ENCODE results near the gene GUK1. TPM values are rescaled to one million over a fixed set of nuclear protein-coding genes. Genes with fewer than 3 reads are reported as not detected.

GUK1 gene
- total RNA-seq, 1 donor from 2014 or later: 219 TPM

DNA sequence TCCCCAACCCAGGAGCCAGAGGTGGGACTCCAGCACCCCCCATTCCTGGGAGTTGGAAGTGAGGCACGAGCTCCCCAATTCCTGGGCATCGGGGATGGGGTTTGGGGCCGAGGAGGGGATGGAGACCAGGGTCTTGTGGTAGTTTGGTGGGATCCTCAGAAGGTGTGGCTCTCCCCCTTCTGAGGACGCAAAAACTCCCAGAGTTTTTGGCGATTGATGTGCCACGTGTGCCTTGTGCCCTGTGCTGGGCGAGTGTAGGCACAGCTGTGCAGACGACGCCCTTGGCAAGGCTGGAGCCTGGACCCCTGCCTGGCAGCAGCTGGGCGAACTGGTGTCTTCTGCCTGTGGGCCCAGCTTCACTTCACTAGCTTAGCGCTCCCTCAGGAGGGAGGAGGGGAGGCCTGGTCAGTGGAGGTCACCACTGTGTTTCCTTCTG, 2.6 kb downstream of the GUK1 start:
- Mint-ChIP-seq H3K4me3 (ENCODE audit: low read depth) (peak overlapping the region; percentile 96), H3K9me3 (no peaks in the 10 kb centered on the region), H3K4me1 (ENCODE audit: low read depth) (peaks cover 14% of the 10 kb centered on the region), H3K27ac (peak overlapping the region; percentile 28), H3K27me3 (ENCODE audit: low read depth) (no peaks in the 10 kb centered on the region), H3K36me3 (ENCODE audit: low read depth) (peaks cover 29% of the 10 kb centered on the region)
- intact Hi-C loops (cut with micrococcal nuclease): no loop called here
- no peak for DNase-seq (ENCODE audit: low spot score)

- peaks cover 14% of the 10 kb centered on the region for H3K4me1 Mint-ChIP-seq (ENCODE audit: low read depth)
- peak overlapping the region; percentile 16 for H3K27ac Mint-ChIP-seq
- peaks cover 29% of the 10 kb centered on the region for H3K36me3 Mint-ChIP-seq (ENCODE audit: low read depth)
- H3K9me3 Mint-ChIP-seq: no peaks in the 10 kb centered on the region
- no peak for DNase-seq (ENCODE audit: low spot score)
- no peaks in the 10 kb centered on the region for H3K27me3 Mint-ChIP-seq (ENCODE audit: low read depth)
- peak overlapping the region; percentile 96 for H3K4me3 Mint-ChIP-seq (ENCODE audit: low read depth)
- intact Hi-C loops (cut with micrococcal nuclease): no loop called here
Measured at GRCh38 chr1:228143480-228144192, 3.6 kb downstream of the GUK1 start.

- no peak overlapping the region for H3K27ac Mint-ChIP-seq
- no peaks in the 10 kb centered on the region for H3K9me3 Mint-ChIP-seq
- peaks cover 29% of the 10 kb centered on the region for H3K36me3 Mint-ChIP-seq (ENCODE audit: low read depth)
- no peak overlapping the region for H3K4me3 Mint-ChIP-seq (ENCODE audit: low read depth)
- peaks cover 14% of the 10 kb centered on the region for H3K4me1 Mint-ChIP-seq (ENCODE audit: low read depth)
- DNase-seq (ENCODE audit: low spot score): no peak
- intact Hi-C loops (cut with micrococcal nuclease): no loop called here
- H3K27me3 Mint-ChIP-seq (ENCODE audit: low read depth): no peaks in the 10 kb centered on the region
Measured at GRCh38 chr1:228144193-228144992, 4.3 kb downstream of the GUK1 start.

GRCh38 chr1:228144993-228145343, 4.9 kb downstream of the GUK1 start:
- Mint-ChIP-seq H3K9me3 (no peaks in the 10 kb centered on the region), H3K27ac (no peak overlapping the region), H3K4me3 (ENCODE audit: low read depth) (no peak overlapping the region), H3K4me1 (ENCODE audit: low read depth) (peaks cover 14% of the 10 kb centered on the region), H3K27me3 (ENCODE audit: low read depth) (no peaks in the 10 kb centered on the region), H3K36me3 (ENCODE audit: low read depth) (peaks cover 29% of the 10 kb centered on the region)
- intact Hi-C loops (cut with micrococcal nuclease): no loop called here
- DNase-seq (ENCODE audit: low spot score): no peak

- no peaks in the 10 kb centered on the region for H3K9me3 Mint-ChIP-seq
- H3K36me3 Mint-ChIP-seq (ENCODE audit: low read depth): peaks cover 29% of the 10 kb centered on the region
- no peak for DNase-seq (ENCODE audit: low spot score)
- H3K4me3 Mint-ChIP-seq (ENCODE audit: low read depth): no peak overlapping the region
- no peaks in the 10 kb centered on the region for H3K27me3 Mint-ChIP-seq (ENCODE audit: low read depth)
- no peak overlapping the region for H3K27ac Mint-ChIP-seq
- intact Hi-C loops (cut with micrococcal nuclease): no loop called here
- H3K4me1 Mint-ChIP-seq (ENCODE audit: low read depth): peaks cover 14% of the 10 kb centered on the region
Measured at GRCh38 chr1:228145463-228146416, 5.7 kb downstream of the GUK1 start.

DNA sequence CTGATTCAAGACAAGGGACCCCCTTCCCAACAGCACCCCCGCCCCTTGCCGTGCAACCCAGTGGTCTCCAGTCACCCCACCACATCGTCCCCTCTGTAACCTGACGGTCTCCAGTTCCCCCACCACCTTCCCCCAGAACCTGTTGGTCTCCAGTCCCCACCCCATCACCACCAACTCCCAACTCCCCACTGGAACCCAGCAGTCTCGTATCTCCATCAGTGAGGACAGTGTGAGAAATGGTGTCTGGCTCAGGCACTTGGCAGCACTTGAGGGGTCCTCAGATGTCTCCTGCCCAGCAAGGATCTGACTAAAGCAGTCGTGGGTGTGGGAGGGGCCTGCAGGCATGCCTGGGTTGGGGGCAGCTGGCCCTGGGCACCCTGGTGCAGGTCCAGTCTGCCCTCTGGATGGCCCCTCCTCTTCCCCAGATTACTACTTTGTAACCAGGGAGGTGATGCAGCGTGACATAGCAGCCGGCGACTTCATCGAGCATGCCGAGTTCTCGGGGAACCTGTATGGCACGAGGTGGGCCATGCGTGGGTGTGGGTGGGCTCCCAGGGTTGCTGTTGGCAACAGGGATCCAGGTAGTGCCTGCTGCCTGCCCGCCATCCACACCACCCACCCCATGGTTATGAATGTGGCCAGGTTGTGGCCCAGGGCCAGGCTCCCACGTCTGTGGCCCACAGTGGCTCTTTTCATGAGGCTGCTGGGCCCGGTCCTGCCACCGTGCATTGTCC, 6.5 kb downstream of the GUK1 start:
- intact Hi-C loops (cut with micrococcal nuclease): no loop called here
- no peak for DNase-seq (ENCODE audit: low spot score)
- Mint-ChIP-seq H3K9me3 (no peaks in the 10 kb centered on the region), H3K4me3 (ENCODE audit: low read depth) (no peak overlapping the region), H3K4me1 (ENCODE audit: low read depth) (peaks cover 14% of the 10 kb centered on the region), H3K27ac (no peak overlapping the region), H3K27me3 (ENCODE audit: low read depth) (no peaks in the 10 kb centered on the region), H3K36me3 (ENCODE audit: low read depth) (peaks cover 26% of the 10 kb centered on the region)

DNA sequence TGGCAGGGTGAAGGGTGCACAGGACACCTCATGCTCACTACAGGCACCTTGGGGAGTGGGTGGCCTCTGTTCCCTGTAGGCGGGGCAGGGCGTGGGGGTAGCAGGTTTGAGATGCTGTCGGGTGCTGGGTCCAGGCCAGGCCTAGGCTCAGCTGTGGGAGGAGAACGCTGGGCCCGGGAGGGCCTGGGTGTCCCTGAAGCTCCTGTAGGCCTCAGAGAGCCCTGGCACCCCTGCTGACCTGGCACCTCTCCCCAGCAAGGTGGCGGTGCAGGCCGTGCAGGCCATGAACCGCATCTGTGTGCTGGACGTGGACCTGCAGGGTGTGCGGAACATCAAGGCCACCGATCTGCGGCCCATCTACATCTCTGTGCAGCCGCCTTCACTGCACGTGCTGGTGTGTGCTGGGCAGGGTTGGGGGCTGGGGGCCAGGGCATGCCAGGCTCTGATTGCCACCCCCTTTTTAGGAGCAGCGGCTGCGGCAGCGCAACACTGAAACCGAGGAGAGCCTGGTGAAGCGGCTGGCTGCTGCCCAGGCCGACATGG, 7.1 kb downstream of the GUK1 start:
- H3K36me3 Mint-ChIP-seq (ENCODE audit: low read depth): peaks cover 21% of the 10 kb centered on the region
- intact Hi-C loops (cut with micrococcal nuclease): no loop called here
- H3K27ac Mint-ChIP-seq: no peak overlapping the region
- H3K4me1 Mint-ChIP-seq (ENCODE audit: low read depth): peaks cover 14% of the 10 kb centered on the region
- no peaks in the 10 kb centered on the region for H3K27me3 Mint-ChIP-seq (ENCODE audit: low read depth)
- no peak overlapping the region for H3K4me3 Mint-ChIP-seq (ENCODE audit: low read depth)
- no peak for DNase-seq (ENCODE audit: low spot score)
- H3K9me3 Mint-ChIP-seq: no peaks in the 10 kb centered on the region

GRCh38 chr1:228147768-228148167, 7.7 kb downstream of the GUK1 start:
- peaks cover 11% of the 10 kb centered on the region for H3K4me1 Mint-ChIP-seq (ENCODE audit: low read depth)
- H3K27ac Mint-ChIP-seq: no peak overlapping the region
- peaks cover 18% of the 10 kb centered on the region for H3K36me3 Mint-ChIP-seq (ENCODE audit: low read depth)
- no peaks in the 10 kb centered on the region for H3K9me3 Mint-ChIP-seq
- intact Hi-C loops (cut with micrococcal nuclease): no loop called here
- DNase-seq (ENCODE audit: low spot score): no peak
- H3K27me3 Mint-ChIP-seq (ENCODE audit: low read depth): no peaks in the 10 kb centered on the region
- H3K4me3 Mint-ChIP-seq (ENCODE audit: low read depth): no peak overlapping the region

DNA sequence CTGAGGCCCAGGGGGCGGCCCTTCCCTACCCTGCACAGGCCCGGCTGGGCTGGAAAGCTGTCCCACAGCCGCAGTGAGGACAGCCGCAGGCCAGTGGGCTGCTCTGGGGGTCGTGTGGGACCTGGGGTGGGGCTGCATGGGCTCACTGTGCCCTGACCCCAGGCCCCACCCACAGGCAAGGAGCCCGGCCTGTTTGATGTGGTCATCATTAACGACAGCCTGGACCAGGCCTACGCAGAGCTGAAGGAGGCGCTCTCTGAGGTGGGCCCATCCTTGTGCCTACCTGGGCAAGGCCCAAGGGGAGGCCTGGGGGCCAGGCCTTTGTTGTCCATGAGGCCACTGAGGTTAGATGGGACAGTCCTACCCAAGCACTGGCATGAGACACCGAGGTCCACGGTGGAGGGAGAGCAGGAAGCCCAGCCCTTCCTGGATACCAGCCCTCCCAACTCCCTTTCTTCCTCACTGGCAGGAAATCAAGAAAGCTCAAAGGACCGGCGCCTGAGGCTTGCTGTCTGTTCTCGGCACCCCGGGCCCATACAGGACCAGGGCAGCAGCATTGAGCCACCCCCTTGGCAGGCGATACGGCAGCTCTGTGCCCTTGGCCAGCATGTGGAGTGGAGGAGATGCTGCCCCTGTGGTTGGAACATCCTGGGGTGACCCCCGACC, 8.2 kb downstream of the GUK1 start:
- intact Hi-C loops (cut with micrococcal nuclease): no loop called here
- Mint-ChIP-seq H3K36me3 (ENCODE audit: low read depth) (peaks cover 12% of the 10 kb centered on the region), H3K4me1 (ENCODE audit: low read depth) (peaks cover 8% of the 10 kb centered on the region), H3K27me3 (ENCODE audit: low read depth) (no peaks in the 10 kb centered on the region), H3K4me3 (ENCODE audit: low read depth) (no peak overlapping the region), H3K27ac (no peak overlapping the region), H3K9me3 (no peaks in the 10 kb centered on the region)
- DNase-seq (ENCODE audit: low spot score): no peak

DNA sequence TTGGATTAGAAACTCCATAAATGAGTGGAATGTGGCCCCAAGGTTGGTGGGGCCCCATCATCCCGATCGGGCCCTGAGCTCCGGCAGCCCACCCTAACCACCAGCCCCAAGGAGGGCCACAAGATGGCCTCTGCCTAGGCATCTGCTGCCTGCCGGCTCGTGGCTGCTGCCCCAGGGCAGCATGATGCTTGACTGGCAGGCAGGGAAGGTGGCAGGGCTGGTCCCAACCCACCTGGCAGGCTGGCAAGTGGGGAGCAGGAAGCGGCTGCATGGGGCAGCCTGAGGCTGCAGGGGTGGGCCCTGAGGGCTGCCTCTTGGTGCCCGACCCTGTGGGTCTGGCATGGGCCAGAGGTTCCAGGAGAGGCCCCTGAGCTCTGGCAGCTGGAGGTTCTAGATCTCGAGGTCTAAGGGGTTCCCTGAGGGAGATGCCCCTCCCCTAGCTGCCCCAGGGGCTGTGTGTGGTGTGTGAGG, 8.9 kb downstream of the GUK1 start:
- intact Hi-C loops (cut with micrococcal nuclease): no loop called here
- no peaks in the 10 kb centered on the region for H3K27me3 Mint-ChIP-seq (ENCODE audit: low read depth)
- H3K9me3 Mint-ChIP-seq: no peaks in the 10 kb centered on the region
- H3K36me3 Mint-ChIP-seq (ENCODE audit: low read depth): peaks cover 6% of the 10 kb centered on the region
- peaks cover 1% of the 10 kb centered on the region for H3K4me1 Mint-ChIP-seq (ENCODE audit: low read depth)
- no peak for DNase-seq (ENCODE audit: low spot score)
- no peak overlapping the region for H3K4me3 Mint-ChIP-seq (ENCODE audit: low read depth)
- no peak overlapping the region for H3K27ac Mint-ChIP-seq

- Mint-ChIP-seq H3K4me3 (ENCODE audit: low read depth) (no peak within 1 kb of the TSS), H3K27me3 (ENCODE audit: low read depth) (no peaks in the 10 kb centered on the region), H3K4me1 (ENCODE audit: low read depth) (peaks cover under 1% of the 10 kb centered on the region), H3K36me3 (ENCODE audit: low read depth) (peaks cover 3% of the 10 kb centered on the region), H3K27ac (no peak within 1 kb of the TSS), H3K9me3 (no peaks in the 10 kb centered on the region)
- no peak for DNase-seq (ENCODE audit: low spot score)
- intact Hi-C loops (cut with micrococcal nuclease): no loop called here
Measured at GRCh38 chr1:228149406-228150119, 9.5 kb downstream of the GUK1 start, which contains the start of gene GJC2. GJC2 (plus strand) TSS chr1:228149930; CDS start chr1:228157759, 7,829 bp downstream.
